Ovary (tissue), 9 donors: ENCODE data around the gene DNLZ. TPM values are rescaled to one million over a fixed set of nuclear protein-coding genes. Genes with fewer than 3 reads are reported as not detected.

Experiments used
- DNase-seq, 5 donors: peaks; one replicate each; pipeline ENCODE4 v3.0.0-alpha.2; 2019 to 2020
- H3K27ac ChIP-seq, 2 donors: fragments of 200-600 bp; one replicate each; pipeline versions ENCODE4 v1.5.1 to v1.8.0; 2019 to 2022
- H3K27me3 ChIP-seq: fragments of 200-600 bp; one replicate; pipeline ENCODE4 v1.8.0; 2022
- H3K36me3 ChIP-seq: fragments of 200-600 bp; sonication (generic); one replicate; pipeline ENCODE4 v1.5.1; 2019
- H3K4me1 ChIP-seq: one replicate; pipeline ENCODE4 v1.8.1; 2013; ENCODE audit warnings: mild to moderate bottlenecking, moderate library complexity; ENCODE audit not compliant: insufficient read depth
- H3K4me3 ChIP-seq: fragments of 200-600 bp; sonication (generic); one replicate; pipeline ENCODE4 v1.5.1; 2017
- H3K9me3 ChIP-seq, 2 donors: fragments of 200-600 bp in 1 of 2; sonication (generic) in 1 of 2; one replicate each; pipeline versions ENCODE4 v1.5.1 to v1.8.1; 2013 to 2019; ENCODE audit warnings: mild to moderate bottlenecking in 1 of 2, moderate library complexity in 1 of 2
- EP300 ChIP-seq: sonication (generic); formaldehyde crosslinking; IDR thresholded peaks from one replicate; pipeline ENCODE4 v1.6.1; 2017; ENCODE audit warnings: antibody characterized with exemption
- POLR2A ChIP-seq: fragments of 450-650 bp; IDR thresholded peaks from one replicate; pipeline ENCODE4 v1.6.1; 2017; ENCODE audit warnings: antibody characterized with exemption, mild to moderate bottlenecking, moderate library complexity
- WGBS, 3 donors: extraction: QIAGEN DNeasy Blood & Tissue Kit in 1 of 3; methylation state at CpG; one replicate each; pipeline versions ENCODE4 v1.1.5 to v1.1.7; 2013 to 2017; 5-methylcytosine and 5-hydroxymethylcytosine counted together
- intact Hi-C, 4 donors: fragments of 100-400 bp; cut with DNase I; formaldehyde crosslinking; loops; one replicate each; pipeline versions ENCODE4 v1.11.0 to v1.15.1; 2022 to 2023
- polyA plus RNA-seq, 2 donors: library from polyadenylated mRNA; stranded (reverse); fragments of 200-250 nt in 1 of 2; fragments of 350-450 nt in 1 of 2; fragmentation: Illumina TruSeq in 1 of 2; extraction: RNeasy Lipid Tissue Mini Kit (QIAGEN cat#74804) in 1 of 2; gene quantifications; one replicate each; pipeline ENCODE4 v1.2.3, GENCODE V29; 2013 to 2014
- total RNA-seq, 7 donors: library from RNA; depleted of rRNA in 2 of 7; stranded (reverse); fragments of >200 nt in 2 of 7; fragmentation: NEBNext Ultra II Directional in 3 of 7; extraction: Animal tissue kit (Norgen Biotek cat#: 25700) in 3 of 7; gene quantifications; one replicate each; pipeline versions ENCODE4 v1.1.0 to v1.2.4, GENCODE V29; 2016 to 2023
- TF ChIP-seq, protein P1 (sequence below), 3 donors: fragments of 450-650 bp in 2 of 3; fragments of 200-600 bp in 1 of 3; IDR thresholded peaks; one replicate each; pipeline versions ENCODE4 v1.5.1 to v1.8.0; 2016 to 2022; ENCODE audit warnings: antibody characterized with exemption in 3 of 3, mild to moderate bottlenecking in 1 of 3
- donor health status: DM: no; HTN: no; CAD: no; lungs with moderate emphysema.
- donor health status: DM: no; HTN: no; CAD: no.
- donor health status: Bipolar disorder and iron deficiency.
- donor health status: DM: yes; HTN: yes; CAD: no.
- donor health status: DM: no; HTN: no; CAD: no.
- donor health status: DM: yes; HTN: yes; CAD: no.

DNLZ gene
- total and polyA plus RNA-seq, 9 donors: 1.8 to 33.3 (median 21.2) TPM

DNA sequence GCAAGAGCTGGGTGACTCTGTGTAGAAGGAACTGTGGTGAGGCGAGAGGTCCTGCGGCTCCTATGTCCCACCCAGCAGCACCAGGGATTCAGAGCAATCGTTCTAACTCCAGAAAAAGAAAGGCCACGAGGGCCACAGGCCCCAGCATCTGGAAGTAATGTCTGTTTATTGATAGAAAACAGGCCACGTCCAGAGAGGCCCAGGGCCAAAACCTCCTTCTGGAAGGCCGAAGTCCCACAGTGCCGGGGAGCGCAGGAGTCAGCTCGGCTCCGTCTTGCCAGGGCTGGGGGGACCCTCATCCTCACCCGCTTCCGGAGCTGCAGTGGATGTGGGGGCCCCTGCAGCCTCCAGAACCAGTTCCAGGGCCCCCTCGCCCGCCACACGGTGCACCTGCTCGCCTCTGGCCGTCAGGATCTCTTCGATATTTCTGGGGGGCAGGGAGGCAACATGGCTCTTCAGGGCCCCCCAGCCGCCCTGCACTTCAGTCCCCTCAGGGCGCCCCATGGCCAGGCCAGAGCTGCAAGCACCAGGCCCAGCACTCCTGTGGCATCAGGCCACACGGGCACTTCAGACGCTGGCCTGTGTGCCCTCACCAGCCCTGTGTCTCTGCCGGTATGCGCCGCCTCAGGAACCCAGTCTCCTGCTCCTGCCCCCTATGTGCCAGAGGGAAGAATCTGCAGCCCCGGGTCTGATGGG is 1.6 kb downstream of the DNLZ start:
- no peaks in the 10 kb centered on the region for H3K27me3 ChIP-seq
- H3K9me3 ChIP-seq: no peaks in the 10 kb centered on the region
- TF ChIP-seq EP300: no peak
- TF ChIP-seq, protein P1, sequence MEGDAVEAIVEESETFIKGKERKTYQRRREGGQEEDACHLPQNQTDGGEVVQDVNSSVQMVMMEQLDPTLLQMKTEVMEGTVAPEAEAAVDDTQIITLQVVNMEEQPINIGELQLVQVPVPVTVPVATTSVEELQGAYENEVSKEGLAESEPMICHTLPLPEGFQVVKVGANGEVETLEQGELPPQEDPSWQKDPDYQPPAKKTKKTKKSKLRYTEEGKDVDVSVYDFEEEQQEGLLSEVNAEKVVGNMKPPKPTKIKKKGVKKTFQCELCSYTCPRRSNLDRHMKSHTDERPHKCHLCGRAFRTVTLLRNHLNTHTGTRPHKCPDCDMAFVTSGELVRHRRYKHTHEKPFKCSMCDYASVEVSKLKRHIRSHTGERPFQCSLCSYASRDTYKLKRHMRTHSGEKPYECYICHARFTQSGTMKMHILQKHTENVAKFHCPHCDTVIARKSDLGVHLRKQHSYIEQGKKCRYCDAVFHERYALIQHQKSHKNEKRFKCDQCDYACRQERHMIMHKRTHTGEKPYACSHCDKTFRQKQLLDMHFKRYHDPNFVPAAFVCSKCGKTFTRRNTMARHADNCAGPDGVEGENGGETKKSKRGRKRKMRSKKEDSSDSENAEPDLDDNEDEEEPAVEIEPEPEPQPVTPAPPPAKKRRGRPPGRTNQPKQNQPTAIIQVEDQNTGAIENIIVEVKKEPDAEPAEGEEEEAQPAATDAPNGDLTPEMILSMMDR (IDR thresholded peaks at IDR 0.05): no peak
- no peak for TF ChIP-seq POLR2A
- intact Hi-C loops: loop anchor here in 1 of 4 donors (5.0 kb wide), 1 partner anchor 35 kb away; the partner anchor contains the start of gene GPSM1
- no peak overlapping the region for H3K4me3 ChIP-seq
- no peaks in the 10 kb centered on the region for H3K36me3 ChIP-seq
- no peak overlapping the region for H3K27ac ChIP-seq
- DNase-seq: no peak
- WGBS, 3 donors: 80 to 86% (median 85%) methylated on average over 26 of the region's 26 CpGs
- H3K4me1 ChIP-seq: peaks cover 7% of the 10 kb centered on the region

DNA sequence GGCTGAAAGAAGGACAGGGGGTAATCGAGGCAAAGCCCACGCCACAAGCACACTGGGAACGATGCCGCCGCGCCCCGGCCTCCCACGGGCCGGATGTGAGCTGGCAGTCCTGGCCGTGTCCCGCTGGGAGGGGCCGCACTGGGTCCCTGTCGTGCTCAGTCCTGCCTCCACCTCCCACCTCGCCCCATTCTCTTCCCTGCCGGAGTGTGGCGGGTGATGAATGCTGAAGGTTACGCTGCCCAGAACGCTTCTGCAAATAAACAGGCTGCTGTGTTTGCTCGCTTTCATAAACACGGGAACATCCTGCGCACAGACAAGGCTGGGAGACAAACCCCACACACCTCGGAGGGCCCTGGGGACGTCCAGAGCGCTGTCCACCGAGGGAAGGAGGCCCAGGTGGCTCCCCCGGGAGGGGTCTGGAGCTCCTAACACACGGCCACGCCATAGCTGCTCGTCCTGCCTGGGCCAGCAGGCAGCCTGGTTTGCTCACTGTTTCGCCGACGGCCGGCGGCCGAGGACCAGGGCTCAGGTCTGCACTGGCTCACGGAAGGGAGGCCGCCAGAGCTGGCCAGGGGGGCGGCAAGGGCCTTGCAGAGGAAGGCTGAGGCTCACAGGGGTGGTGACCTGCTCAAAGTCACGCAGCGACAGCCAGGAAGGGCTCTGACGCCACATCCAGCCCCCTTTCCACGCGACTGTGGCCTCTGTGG is 2.3 kb downstream of the DNLZ start:
- no peak for DNase-seq
- Histone ChIP-seq H3K9me3 (no peaks in the 10 kb centered on the region), H3K4me3 (no peak overlapping the region), H3K4me1 (peaks cover 7% of the 10 kb centered on the region), H3K27me3 (no peaks in the 10 kb centered on the region), H3K27ac (no peak overlapping the region), H3K36me3 (no peaks in the 10 kb centered on the region)
- intact Hi-C loops: loop anchor here in 1 of 4 donors (5.0 kb wide), 1 partner anchor 34 kb away; the partner anchor contains the start of gene GPSM1
- TF ChIP-seq, protein P1 (IDR thresholded peaks at IDR 0.05): no peak
- TF ChIP-seq EP300 (no peak), POLR2A (no peak)
- WGBS, 3 donors: 41 to 59% (median 48%) methylated on average over 34 to 43 of the region's 43 CpGs

DNA sequence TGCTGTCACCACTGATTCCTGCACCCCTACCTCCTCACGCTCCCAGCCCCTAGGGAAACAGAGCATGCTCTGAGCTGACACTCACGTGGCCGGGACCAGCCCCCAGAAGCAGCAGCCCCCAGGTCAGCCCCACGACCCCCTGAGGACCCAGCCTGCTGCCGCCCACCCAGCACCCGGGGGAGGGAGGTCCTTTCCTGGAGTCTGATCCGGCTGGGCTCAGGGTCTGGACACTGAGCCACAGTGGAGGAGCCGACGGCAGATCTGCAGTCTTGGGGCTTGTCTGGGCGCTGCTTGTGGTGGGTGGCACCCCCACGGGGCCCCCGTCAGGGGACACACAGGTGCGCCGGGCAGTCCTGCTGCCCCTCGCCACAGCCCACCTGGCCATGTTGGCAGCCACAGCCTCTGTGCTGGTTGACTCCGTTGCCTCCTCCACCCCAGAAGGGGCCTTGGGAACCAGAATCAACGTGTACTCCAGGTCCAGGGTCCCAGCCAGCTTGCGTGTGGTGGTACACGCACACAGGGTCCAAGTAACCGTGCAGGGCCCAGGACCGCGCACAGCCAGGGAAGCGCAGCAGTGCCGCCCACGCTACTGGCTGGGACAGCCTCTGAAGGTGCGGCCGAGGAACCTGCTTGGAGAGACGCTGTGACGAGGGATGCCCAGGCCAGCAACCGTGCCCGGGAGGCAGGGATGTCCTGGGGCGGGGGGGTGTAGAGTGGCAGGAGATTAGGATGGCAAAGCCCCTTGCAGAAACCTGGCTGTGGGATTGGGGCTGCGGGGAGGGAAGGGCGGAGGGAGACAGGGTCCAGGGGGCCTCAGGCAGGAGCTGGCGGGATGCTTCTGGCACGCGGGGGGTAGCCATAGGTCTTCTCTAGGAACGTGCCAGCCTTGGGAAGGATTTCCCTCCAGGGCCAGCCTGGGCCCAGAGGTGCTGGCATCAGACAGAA is 3.5 kb downstream of the DNLZ start:
- no peaks in the 10 kb centered on the region for H3K9me3 ChIP-seq
- H3K36me3 ChIP-seq: no peaks in the 10 kb centered on the region
- H3K4me1 ChIP-seq: peaks cover 7% of the 10 kb centered on the region
- intact Hi-C loops: loop anchor here in 1 of 4 donors (5.0 kb wide), 1 partner anchor 33 kb away; the partner anchor contains the start of gene GPSM1
- TF ChIP-seq POLR2A (no peak), EP300 (no peak)
- TF ChIP-seq, protein P1 (IDR thresholded peaks at IDR 0.05): no peak
- H3K4me3 ChIP-seq: no peak overlapping the region
- H3K27me3 ChIP-seq: no peaks in the 10 kb centered on the region
- no peak overlapping the region for H3K27ac ChIP-seq
- 33 to 54% (median 37%) methylated on average over 30 to 38 of the region's 38 CpGs for WGBS, 3 donors
- DNase-seq: no peak

DNA sequence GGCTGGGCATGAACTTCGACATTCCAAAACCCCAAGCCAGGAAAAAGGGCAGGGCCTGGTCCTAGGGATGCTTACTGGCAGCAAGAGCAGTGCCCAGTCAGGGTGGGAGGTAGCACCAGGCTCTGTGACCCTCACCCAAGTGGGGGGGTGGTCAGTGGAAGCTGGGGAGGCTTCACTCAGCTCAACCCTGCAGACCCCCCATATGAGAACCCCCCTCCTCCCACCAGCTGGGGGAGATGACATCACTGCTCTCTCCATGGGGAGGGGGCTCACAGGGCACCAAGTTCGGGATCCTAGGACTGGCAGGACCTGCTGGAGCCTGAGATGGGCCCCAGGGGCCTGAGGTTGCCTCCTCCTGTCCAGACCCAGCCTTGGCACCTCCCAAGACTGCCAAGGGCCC is 4.7 kb downstream of the DNLZ start:
- H3K9me3 ChIP-seq: no peaks in the 10 kb centered on the region
- no peak for DNase-seq
- no peaks in the 10 kb centered on the region for H3K27me3 ChIP-seq
- no peak overlapping the region for H3K27ac ChIP-seq
- no peaks in the 10 kb centered on the region for H3K36me3 ChIP-seq
- TF ChIP-seq EP300 (no peak), POLR2A (no peak)
- TF ChIP-seq, protein P1 (IDR thresholded peaks at IDR 0.05): no peak
- 55 to 68% (median 58%) methylated on average over 2 of the region's 2 CpGs for WGBS, 3 donors
- H3K4me1 ChIP-seq: peaks cover 8% of the 10 kb centered on the region
- H3K4me3 ChIP-seq: no peak overlapping the region
- intact Hi-C loops: no loop called here
